Measurements from ENCODE around the gene PRL. TPM values are rescaled to one million over a fixed set of nuclear protein-coding genes. Genes with fewer than 3 reads are reported as not detected.

Gene PRL
- total and polyA plus RNA-seq, 4 donors: 0.11 to 1.1 (median 0.87) TPM; not detected in 1

GRCh38 chr6:22271081-22271480 is 25.8 kb downstream of the PRL start:
- Histone ChIP-seq H3K9me3 (ENCODE audit: control insufficient read depth, insufficient read depth, low read length) (peaks cover 1% of the 10 kb centered on the region), H3K27me3 (ENCODE audit: control insufficient read depth, insufficient read depth, low read length) (no peaks in the 10 kb centered on the region), H3K4me3 (ENCODE audit: low read depth, low read length) (no peak overlapping the region), H3K27ac (ENCODE audit: low read depth, low read length) (no peak overlapping the region), H3K4me1 (ENCODE audit: control insufficient read depth, insufficient read depth, low read length) (no peaks in the 10 kb centered on the region), H3K36me3 (ENCODE audit: control insufficient read depth, insufficient read depth, low read length) (no peaks in the 10 kb centered on the region)
- DNase-seq (ENCODE audit: low read depth in 4 of 6, low spot score in 6 of 6): no peak
- 75% methylated on average over 2 of the region's 7 CpGs for WGBS (ENCODE audit: insufficient coverage)

GRCh38 chr6:22263748-22264147 is 33.1 kb downstream of the PRL start:
- no peaks in the 10 kb centered on the region for H3K36me3 ChIP-seq (ENCODE audit: control insufficient read depth, insufficient read depth, low read length)
- no peak for DNase-seq (ENCODE audit: low read depth in 4 of 6, low spot score in 6 of 6)
- H3K4me1 ChIP-seq (ENCODE audit: control insufficient read depth, insufficient read depth, low read length): no peaks in the 10 kb centered on the region
- no peaks in the 10 kb centered on the region for H3K9me3 ChIP-seq (ENCODE audit: control insufficient read depth, insufficient read depth, low read length)
- no peak overlapping the region for H3K4me3 ChIP-seq (ENCODE audit: low read depth, low read length)
- H3K27ac ChIP-seq (ENCODE audit: low read depth, low read length): no peak overlapping the region
- WGBS (ENCODE audit: insufficient coverage): no CpG with 5 or more reads among the region's 2 CpGs
- H3K27me3 ChIP-seq (ENCODE audit: control insufficient read depth, insufficient read depth, low read length): no peaks in the 10 kb centered on the region

GRCh38 chr6:22254886-22255285 is 42.0 kb downstream of the PRL start:
- Histone ChIP-seq H3K4me1 (ENCODE audit: control insufficient read depth, insufficient read depth, low read length) (no peaks in the 10 kb centered on the region), H3K9me3 (ENCODE audit: control insufficient read depth, insufficient read depth, low read length) (peaks cover 2% of the 10 kb centered on the region), H3K27ac (ENCODE audit: low read depth, low read length) (no peak overlapping the region), H3K4me3 (ENCODE audit: low read depth, low read length) (no peak overlapping the region), H3K36me3 (ENCODE audit: control insufficient read depth, insufficient read depth, low read length) (no peaks in the 10 kb centered on the region), H3K27me3 (ENCODE audit: control insufficient read depth, insufficient read depth, low read length) (no peaks in the 10 kb centered on the region)
- DNase-seq (ENCODE audit: low read depth in 4 of 6, low spot score in 6 of 6): peak in 1 of 6 donors; percentile 68
- WGBS (ENCODE audit: insufficient coverage): no CpG with 5 or more reads among the region's 3 CpGs

- Histone ChIP-seq H3K4me1 (ENCODE audit: control insufficient read depth, insufficient read depth, low read length) (no peaks in the 10 kb centered on the region), H3K36me3 (ENCODE audit: control insufficient read depth, insufficient read depth, low read length) (no peaks in the 10 kb centered on the region), H3K9me3 (ENCODE audit: control insufficient read depth, insufficient read depth, low read length) (peaks cover 2% of the 10 kb centered on the region), H3K27ac (ENCODE audit: low read depth, low read length) (no peak overlapping the region), H3K4me3 (ENCODE audit: low read depth, low read length) (no peak overlapping the region), H3K27me3 (ENCODE audit: control insufficient read depth, insufficient read depth, low read length) (no peaks in the 10 kb centered on the region)
- WGBS (ENCODE audit: insufficient coverage): no CpG with 5 or more reads among the region's 1 CpG
- DNase-seq (ENCODE audit: low read depth in 4 of 6, low spot score in 6 of 6): peak in 1 of 6 donors; percentile 34
Measured at GRCh38 chr6:22253955-22254655, 42.7 kb downstream of the PRL start.

GRCh38 chr6:22251348-22251747 is 45.5 kb downstream of the PRL start:
- Histone ChIP-seq H3K36me3 (ENCODE audit: control insufficient read depth, insufficient read depth, low read length) (no peaks in the 10 kb centered on the region), H3K4me3 (ENCODE audit: low read depth, low read length) (no peak overlapping the region), H3K27ac (ENCODE audit: low read depth, low read length) (no peak overlapping the region), H3K4me1 (ENCODE audit: control insufficient read depth, insufficient read depth, low read length) (no peaks in the 10 kb centered on the region), H3K9me3 (ENCODE audit: control insufficient read depth, insufficient read depth, low read length) (no peaks in the 10 kb centered on the region), H3K27me3 (ENCODE audit: control insufficient read depth, insufficient read depth, low read length) (no peaks in the 10 kb centered on the region)
- no peak for DNase-seq (ENCODE audit: low read depth in 4 of 6, low spot score in 6 of 6)
- WGBS (ENCODE audit: insufficient coverage): no CpG with 5 or more reads among the region's 2 CpGs

- no peak overlapping the region for H3K4me3 ChIP-seq (ENCODE audit: low read depth, low read length)
- H3K4me1 ChIP-seq (ENCODE audit: control insufficient read depth, insufficient read depth, low read length): no peaks in the 10 kb centered on the region
- no peaks in the 10 kb centered on the region for H3K9me3 ChIP-seq (ENCODE audit: control insufficient read depth, insufficient read depth, low read length)
- H3K27ac ChIP-seq (ENCODE audit: low read depth, low read length): peak overlapping the region; percentile 30
- no peaks in the 10 kb centered on the region for H3K36me3 ChIP-seq (ENCODE audit: control insufficient read depth, insufficient read depth, low read length)
- no peaks in the 10 kb centered on the region for H3K27me3 ChIP-seq (ENCODE audit: control insufficient read depth, insufficient read depth, low read length)
- 0% methylated on average over 1 of the region's 1 CpG for WGBS (ENCODE audit: insufficient coverage)
- peak in 4 of 6 donors; percentile 48 to 98 (median 68) for DNase-seq (ENCODE audit: low read depth in 4 of 6, low spot score in 6 of 6)
Measured at GRCh38 chr6:22250486-22250885, 46.4 kb downstream of the PRL start.

GRCh38 chr6:22249711-22250350 is 47.0 kb downstream of the PRL start:
- WGBS (ENCODE audit: insufficient coverage): no CpG with 5 or more reads among the region's 9 CpGs
- Histone ChIP-seq H3K27ac (ENCODE audit: low read depth, low read length) (peak overlapping the region; percentile 8), H3K27me3 (ENCODE audit: control insufficient read depth, insufficient read depth, low read length) (no peaks in the 10 kb centered on the region), H3K4me3 (ENCODE audit: low read depth, low read length) (no peak overlapping the region), H3K36me3 (ENCODE audit: control insufficient read depth, insufficient read depth, low read length) (no peaks in the 10 kb centered on the region), H3K4me1 (ENCODE audit: control insufficient read depth, insufficient read depth, low read length) (no peaks in the 10 kb centered on the region), H3K9me3 (ENCODE audit: control insufficient read depth, insufficient read depth, low read length) (no peaks in the 10 kb centered on the region)
- peak in 4 of 6 donors; percentile 19 to 94 (median 48) for DNase-seq (ENCODE audit: low read depth in 4 of 6, low spot score in 6 of 6)

- no CpG with 5 or more reads among the region's 6 CpGs for WGBS (ENCODE audit: insufficient coverage)
- no peak for DNase-seq (ENCODE audit: low read depth in 4 of 6, low spot score in 6 of 6)
- H3K4me3 ChIP-seq (ENCODE audit: low read depth, low read length): no peak overlapping the region
- H3K27ac ChIP-seq (ENCODE audit: low read depth, low read length): no peak overlapping the region
- no peaks in the 10 kb centered on the region for H3K27me3 ChIP-seq (ENCODE audit: control insufficient read depth, insufficient read depth, low read length)
- no peaks in the 10 kb centered on the region for H3K4me1 ChIP-seq (ENCODE audit: control insufficient read depth, insufficient read depth, low read length)
- no peaks in the 10 kb centered on the region for H3K36me3 ChIP-seq (ENCODE audit: control insufficient read depth, insufficient read depth, low read length)
- no peaks in the 10 kb centered on the region for H3K9me3 ChIP-seq (ENCODE audit: control insufficient read depth, insufficient read depth, low read length)
Measured at GRCh38 chr6:22248513-22249308, 48.1 kb downstream of the PRL start.

GRCh38 chr6:22247916-22248482 is 48.8 kb downstream of the PRL start:
- WGBS (ENCODE audit: insufficient coverage): 84% methylated on average over 2 of the region's 4 CpGs
- Histone ChIP-seq H3K4me1 (ENCODE audit: control insufficient read depth, insufficient read depth, low read length) (no peaks in the 10 kb centered on the region), H3K9me3 (ENCODE audit: control insufficient read depth, insufficient read depth, low read length) (no peaks in the 10 kb centered on the region), H3K27ac (ENCODE audit: low read depth, low read length) (no peak overlapping the region), H3K27me3 (ENCODE audit: control insufficient read depth, insufficient read depth, low read length) (no peaks in the 10 kb centered on the region), H3K4me3 (ENCODE audit: low read depth, low read length) (no peak overlapping the region), H3K36me3 (ENCODE audit: control insufficient read depth, insufficient read depth, low read length) (no peaks in the 10 kb centered on the region)
- no peak for DNase-seq (ENCODE audit: low read depth in 4 of 6, low spot score in 6 of 6)

Data from spinal cord (tissue), 10 donors.